ENCODE measurements around the gene OSTF1.

- TF ChIP-seq CTCF (IDR thresholded peaks at IDR 0.05) (no peak), EP300 (IDR thresholded peaks at IDR 0.05; ENCODE audit: low read depth) (no peak), POLR2A (IDR thresholded peaks at IDR 0.05) (no peak), POLR2AphosphoS5 (IDR thresholded peaks at IDR 0.05) (no peak)
Measured at GRCh38 chr9:75053869-75054268, 34.4 kb upstream of the OSTF1 start.
